G401 (cell line): ENCODE measurements around the gene FN3KRP. TPM values are rescaled to one million over a fixed set of nuclear protein-coding genes. Genes with fewer than 3 reads are reported as not detected.
"Not testable (repeated sequence)": the region's sequence is repeated elsewhere in the genome, so short reads cannot be mapped to it uniquely, and the experiment has no call there.

Source experiments
- DNase-seq: peaks from one replicate; pipeline ENCODE4 v3.0.0-alpha.2; 2015; ENCODE audit warnings: low spot score
- in situ Hi-C: cut with HindIII; loops from 2 replicates; pipeline ENCODE4 v1.10.0; 2016; ENCODE audit warnings: low sequenced_read_pairs, mixed read lengths
- total RNA-seq: library from RNA; depleted of rRNA; stranded (reverse); fragments of >200 nt; shearing (Covaris generic); gene quantifications from 2 replicates; pipeline ENCODE4 v1.2.3, GENCODE V29; 2014

Gene FN3KRP
- total RNA-seq, 1 experiment from 2014 or later: 44.8 TPM

DNA sequence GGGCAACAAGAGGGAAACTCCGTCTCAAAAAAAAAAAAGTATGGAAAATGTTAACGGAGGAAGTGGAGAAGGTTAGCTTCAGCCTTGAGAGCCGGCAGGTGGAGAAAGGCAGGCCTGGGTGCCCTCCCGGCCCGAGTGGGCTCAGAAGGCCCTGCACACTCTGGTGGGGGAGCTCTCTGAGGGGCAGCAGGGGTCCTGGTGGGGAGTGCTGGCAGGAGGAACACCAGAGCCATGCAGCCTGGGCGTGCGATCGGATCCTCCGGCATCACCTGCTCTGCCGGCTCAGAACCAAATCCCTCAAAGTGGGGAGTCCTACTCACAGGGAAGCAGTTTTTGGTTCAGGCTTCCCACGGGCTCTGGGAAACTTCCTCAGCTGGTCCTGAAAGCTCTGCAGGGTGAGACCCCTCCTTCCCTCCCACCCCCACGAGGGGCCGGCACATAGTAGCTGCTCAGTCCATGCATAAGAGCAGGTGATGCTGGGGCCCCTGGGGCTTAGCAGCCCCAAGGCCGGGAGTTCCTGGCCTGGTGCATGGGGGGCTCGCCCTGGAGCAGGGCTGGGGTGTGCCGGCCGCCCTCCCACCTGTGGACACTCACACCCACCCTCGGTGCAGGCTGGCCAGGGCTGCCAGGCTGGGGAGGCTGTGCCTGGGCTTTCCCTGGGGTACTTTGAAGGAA, 20.1 kb downstream of the FN3KRP start:
- DNase-seq: no peak
- in situ Hi-C loops: no loop called here

DNA sequence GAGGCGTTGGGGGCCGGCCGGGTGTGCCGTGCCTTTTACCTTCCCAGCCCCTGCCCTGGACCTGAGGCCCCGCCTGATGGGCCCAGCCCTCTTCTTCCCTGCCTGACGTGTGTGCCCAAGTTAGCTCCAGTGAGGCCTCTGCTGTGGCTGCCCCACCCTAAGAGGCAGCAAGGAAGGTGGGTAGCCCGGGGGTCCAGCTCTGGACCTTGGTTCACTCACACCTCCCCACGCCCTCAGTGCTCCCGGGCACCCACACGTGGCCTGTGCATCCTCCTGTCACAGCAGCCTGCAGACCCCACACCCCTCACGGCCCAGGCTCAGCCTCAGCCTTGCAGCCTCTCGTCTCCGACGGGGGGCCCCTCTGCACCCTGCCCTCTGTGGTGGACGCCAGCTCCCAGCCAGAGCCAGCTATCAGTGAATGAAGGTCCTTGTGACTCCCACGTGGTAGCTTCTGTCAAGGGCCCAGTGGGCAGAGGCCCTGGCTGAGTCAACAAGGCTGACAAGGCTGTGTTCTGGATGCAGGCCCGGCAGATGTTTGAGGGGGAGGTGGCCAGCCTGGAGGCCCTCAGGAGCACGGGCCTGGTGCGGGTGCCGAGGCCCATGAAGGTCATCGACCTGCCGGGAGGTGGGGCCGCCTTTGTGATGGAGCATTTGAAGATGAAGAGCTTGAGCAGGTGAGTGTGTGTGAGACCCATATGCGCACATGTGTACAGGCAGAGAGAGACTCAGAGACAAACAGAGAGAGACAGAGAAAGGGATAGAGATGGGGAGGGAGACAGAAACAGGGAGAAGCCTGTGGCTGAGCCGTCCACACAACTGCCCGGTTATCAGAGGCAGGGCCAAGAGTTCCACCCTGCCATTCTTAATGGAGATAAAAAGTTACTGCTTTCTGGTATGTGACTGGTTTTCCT, 21.7 kb downstream of the FN3KRP start:
- no peak for DNase-seq
- in situ Hi-C loops: no loop called here

- DNase-seq: no peak
- in situ Hi-C loops: no loop called here
These were observed 24.6 kb downstream of the FN3KRP start for GRCh38 chr17:82740906-82741759.

GRCh38 chr17:82743344-82744219, 27.1 kb downstream of the FN3KRP start:
- DNase-seq: no peak
- in situ Hi-C loops: no loop called here

DNA sequence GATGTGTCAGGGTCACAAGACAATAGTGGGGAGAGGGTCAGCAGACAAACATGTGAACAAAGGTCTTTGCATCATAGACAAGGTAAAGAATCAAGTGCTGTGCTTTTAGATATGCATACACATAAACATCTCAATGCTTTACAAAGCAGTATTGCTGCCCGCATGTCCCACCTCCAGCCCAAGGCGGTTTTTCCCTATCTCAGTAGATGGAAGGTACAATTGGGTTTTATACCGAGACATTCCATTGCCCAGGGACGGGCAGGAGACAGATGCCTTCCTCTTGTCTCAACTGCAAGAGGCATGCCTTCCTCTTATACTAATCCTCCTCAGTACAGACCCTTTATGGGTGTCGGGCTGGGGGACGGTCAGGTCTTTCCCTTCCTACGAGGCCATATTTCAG, 28.2 kb downstream of the FN3KRP start:
- DNase-seq, in situ Hi-C loops: not testable (repeated sequence)

GRCh38 chr17:82745524-82745923, 29.0 kb downstream of the FN3KRP start:
- no peak for DNase-seq
- in situ Hi-C loops: no loop called here

DNA sequence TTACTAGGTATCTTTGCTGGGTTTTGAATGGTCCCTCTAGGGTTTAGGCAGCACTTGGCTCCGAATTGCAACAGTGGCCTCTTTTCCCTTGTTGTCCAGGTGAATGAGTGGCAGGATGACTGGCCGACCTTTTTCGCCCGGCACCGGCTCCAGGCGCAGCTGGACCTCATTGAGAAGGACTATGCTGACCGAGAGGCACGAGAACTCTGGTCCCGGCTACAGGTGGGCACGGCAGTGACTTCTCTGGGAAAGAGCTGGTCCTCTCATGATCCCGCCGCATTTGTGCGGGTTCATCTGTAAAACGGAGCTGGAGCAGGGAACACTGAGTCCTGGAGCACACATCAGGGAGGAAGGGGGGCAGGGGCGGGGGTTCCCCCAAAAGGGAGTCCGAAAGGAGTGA, 32.2 kb downstream of the FN3KRP start:
- no peak for DNase-seq
- in situ Hi-C loops: no loop called here

GRCh38 chr17:82750241-82750908, 33.9 kb downstream of the FN3KRP start:
- peak; percentile 19 for DNase-seq
- in situ Hi-C loops: no loop called here

DNA sequence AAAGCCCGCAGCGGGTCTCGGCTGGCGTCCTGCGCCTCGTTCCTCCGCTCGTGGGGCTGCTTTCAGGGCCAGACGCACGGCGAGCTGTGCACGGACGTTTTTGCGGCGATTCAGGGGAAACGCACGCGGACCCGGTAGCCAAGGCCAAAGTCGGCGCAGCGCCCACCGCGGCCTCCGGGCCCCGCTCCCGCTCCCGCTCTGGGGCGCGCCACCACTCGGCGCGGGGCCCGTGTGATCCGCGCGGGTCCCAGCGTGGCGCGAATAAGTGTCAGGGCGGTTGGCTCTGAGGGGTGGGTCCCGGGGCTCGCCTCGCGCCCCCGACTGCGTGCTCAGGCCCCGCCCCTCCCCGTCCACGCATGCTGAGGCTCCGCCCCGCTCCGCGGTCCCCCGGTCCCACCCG, 34.7 kb downstream of the FN3KRP start:
- no peak for DNase-seq

DNA sequence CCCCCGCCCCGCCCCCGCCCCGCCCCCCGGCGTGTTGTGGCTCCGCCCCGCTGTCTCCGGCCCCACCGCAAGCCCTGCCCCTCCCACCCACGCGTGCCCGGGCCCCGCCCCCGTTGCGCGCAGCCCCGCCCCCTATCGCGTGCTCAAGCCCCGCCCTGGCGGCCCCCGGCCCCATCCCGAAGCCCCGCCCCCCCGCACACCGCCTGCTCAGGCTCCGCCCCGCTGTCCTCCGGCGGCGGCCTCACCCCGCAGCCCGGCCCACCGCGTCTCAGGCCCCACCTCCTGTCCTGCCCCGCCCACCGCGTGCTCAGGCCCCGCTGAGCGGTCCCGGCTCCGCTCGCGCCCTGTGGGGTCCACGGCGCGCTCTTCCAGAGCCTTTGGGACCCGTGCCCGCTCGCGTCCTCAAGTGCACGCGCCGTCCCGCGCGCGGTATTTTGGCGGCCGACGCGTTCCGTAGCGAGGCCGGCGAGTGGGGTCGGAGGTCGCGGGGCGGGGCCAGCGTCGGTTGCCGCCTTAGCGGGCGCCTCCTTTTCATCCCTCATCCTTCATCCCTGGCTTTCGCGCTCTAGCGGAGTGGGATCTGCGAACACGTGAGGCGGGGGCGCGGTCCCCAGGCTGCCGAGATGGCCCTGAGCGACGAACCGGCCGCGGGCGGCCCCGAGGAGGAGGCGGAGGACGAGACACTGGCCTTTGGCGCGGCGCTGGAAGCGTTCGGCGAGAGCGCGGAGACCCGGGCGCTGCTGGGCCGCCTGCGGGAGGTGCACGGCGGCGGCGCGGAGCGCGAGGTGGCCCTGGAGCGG, 35.3 kb downstream of the FN3KRP start, which contains the start of gene TBCD:
Gene TBCD, plus strand, starts transcription at position 495 of the 800 bp plus-strand sequence. Its CDS starts 129 bp downstream, at position 624.
- in situ Hi-C loops: no loop called here
- peak; percentile 88 for DNase-seq

More for the DNA sequence above, 34.7 kb downstream of the FN3KRP start:
- in situ Hi-C loops: no loop called here

GRCh38 chr17:82752371-82753200, 36.1 kb downstream of the FN3KRP start:
- DNase-seq: no peak
- in situ Hi-C loops: no loop called here

- in situ Hi-C loops: no loop called here
These were observed 36.6 kb downstream of the FN3KRP start for GRCh38 chr17:82753201-82753464.

GRCh38 chr17:82754297-82755208, 38.0 kb downstream of the FN3KRP start:
- no peak for DNase-seq
- in situ Hi-C loops: no loop called here

More at GRCh38 chr17:82753201-82753464, 36.6 kb downstream of the FN3KRP start:
- no peak for DNase-seq

DNA sequence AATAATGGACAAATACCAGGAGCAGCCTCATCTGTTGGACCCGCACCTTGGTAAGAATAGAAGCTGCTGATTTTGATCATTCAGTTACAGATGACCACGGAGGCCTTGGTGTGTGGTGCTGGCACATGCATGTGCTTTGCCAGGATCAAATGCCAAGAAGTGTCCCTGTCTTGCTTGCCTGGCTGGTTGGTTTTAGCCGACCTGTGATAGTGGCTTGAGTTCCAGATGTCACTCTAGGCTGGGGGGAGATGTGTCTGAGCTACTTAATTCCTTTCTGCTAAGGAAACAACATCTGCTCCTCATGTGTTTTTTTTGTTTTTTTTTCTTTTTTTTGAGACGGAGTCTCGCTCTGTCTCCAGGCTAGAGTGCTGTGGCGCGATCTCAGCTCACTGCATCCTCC, 39.7 kb downstream of the FN3KRP start:
- DNase-seq: no peak
- in situ Hi-C loops: no loop called here

DNA sequence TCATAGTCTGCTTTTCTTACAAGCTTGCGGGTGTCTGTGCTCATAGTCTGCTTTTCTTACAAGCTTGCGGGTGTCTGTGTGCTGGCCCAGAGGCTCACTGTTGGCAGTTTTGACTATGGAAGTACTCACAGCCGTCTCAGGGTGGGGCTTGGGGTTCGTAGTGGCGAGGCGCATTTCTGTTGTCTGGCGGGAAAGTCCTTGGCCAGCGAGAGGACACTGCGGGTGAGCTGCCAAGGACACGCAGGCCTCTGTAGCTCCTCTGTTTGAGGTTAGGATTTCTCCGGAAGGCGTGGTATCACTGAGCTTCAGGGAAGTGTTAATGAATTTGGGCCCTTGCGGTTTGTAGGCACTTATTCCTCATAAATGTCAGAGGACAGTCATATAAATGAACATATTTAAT, 48.9 kb downstream of the FN3KRP start:
- DNase-seq: peak; percentile 21
- in situ Hi-C loops: loop anchor here (10.0 kb wide), 1 partner anchor 101 kb away; no protein-coding TSS in a partner anchor
